Measurements from ENCODE around the gene BAG5.
"Not testable (repeated sequence)": the region's sequence is repeated elsewhere in the genome, so short reads cannot be mapped to it uniquely, and the experiment has no call there.

The BAG5 gene

DNA sequence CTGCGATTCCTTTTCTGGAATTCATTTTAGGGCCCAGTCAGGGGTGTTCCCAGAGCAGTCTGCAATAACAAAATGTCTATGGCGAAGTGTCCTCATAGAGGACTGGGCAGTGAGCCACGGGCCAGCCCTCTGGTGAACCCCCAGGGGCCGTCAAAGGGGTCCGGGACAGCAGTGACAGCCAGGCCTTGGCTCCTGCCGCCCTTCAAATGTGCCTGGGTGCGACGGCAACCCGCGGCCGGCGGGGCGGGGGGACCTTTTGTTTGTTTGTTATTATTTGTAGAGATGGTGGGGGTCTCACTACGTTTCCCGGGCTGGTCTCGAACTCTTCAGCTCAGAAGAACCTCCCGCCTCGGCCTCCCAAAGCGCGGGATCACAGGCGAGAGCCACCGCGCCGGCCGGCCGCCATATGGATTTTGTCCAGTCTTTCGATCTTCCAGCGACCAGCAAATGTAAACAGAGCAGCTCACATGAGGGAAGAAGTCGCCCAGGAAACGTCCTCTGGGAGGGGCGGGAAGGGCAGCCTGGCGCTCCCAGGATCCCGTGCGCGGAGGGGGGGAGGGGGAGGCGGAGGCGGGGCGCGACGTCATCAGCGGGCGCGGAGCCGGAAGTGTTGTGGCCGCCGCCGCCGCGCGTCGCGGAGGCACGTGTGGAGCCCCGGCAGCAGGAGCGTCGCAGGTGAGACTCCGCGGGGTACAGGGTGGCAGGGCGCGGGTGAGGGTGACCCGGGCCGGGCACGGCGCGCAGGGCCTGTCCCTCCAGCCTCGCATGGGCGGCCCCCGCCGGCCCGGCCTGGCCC, 33.7 kb downstream of the BAG5 start, which contains the start of gene TRMT61A:
TSS of gene TRMT61A (plus strand) at position 610 of the 796 bp plus-strand sequence. CDS start 783 bp downstream, outside the sequence.
- no peak for TF ChIP-seq CTCF (conservative IDR thresholded peaks at IDR 0.05; ENCODE audit: low read length)
- peak; percentile 92 for DNase-seq (ENCODE audit: low read depth)
- H3K4me3 ChIP-seq (ENCODE audit: low read length), result peak within 1 kb of the TSS; percentile 95

GRCh38 chr14:103528146-103528586, 34.3 kb downstream of the BAG5 start:
- TF ChIP-seq CTCF (conservative IDR thresholded peaks at IDR 0.05; ENCODE audit: low read length), result no peak
- DNase-seq (ENCODE audit: low read depth), result no peak
- peak overlapping the region; percentile 95 for H3K4me3 ChIP-seq (ENCODE audit: low read length)

- DNase-seq (ENCODE audit: low read depth), result peak; percentile 53
- peak overlapping the region; percentile 95 for H3K4me3 ChIP-seq (ENCODE audit: low read length)
- TF ChIP-seq CTCF (conservative IDR thresholded peaks at IDR 0.05; ENCODE audit: low read length), result no peak
Observed at GRCh38 chr14:103527408-103528145, 34.9 kb downstream of the BAG5 start.

GRCh38 chr14:103526914-103527248, 35.6 kb downstream of the BAG5 start:
- no peak overlapping the region for H3K4me3 ChIP-seq (ENCODE audit: low read length)
- no peak for DNase-seq (ENCODE audit: low read depth)
- TF ChIP-seq CTCF (conservative IDR thresholded peaks at IDR 0.05; ENCODE audit: low read length), result no peak

- no peak for DNase-seq (ENCODE audit: low read depth)
- TF ChIP-seq CTCF (conservative IDR thresholded peaks at IDR 0.05; ENCODE audit: low read length), result no peak
- no peak overlapping the region for H3K4me3 ChIP-seq (ENCODE audit: low read length)
Observed at GRCh38 chr14:103526247-103526913, 36.1 kb downstream of the BAG5 start.

GRCh38 chr14:103525430-103526246, 36.8 kb downstream of the BAG5 start:
- H3K4me3 ChIP-seq (ENCODE audit: low read length); DNase-seq (ENCODE audit: low read depth): not testable (repeated sequence)

All from AG10803 (cell line).